K562 (cell line): ENCODE results near the gene FAM83B.

Experiments
- CREB1 ChIP-seq, 2 experiments: sonication (generic) in 1 of 2; formaldehyde crosslinking in 1 of 2; IDR thresholded peaks; 2 replicates each; pipeline versions ENCODE4 v1.6.1 to v1.8.0; 2012 to 2022; ENCODE audit warnings: inconsistent platforms in 1 of 2, mild to moderate bottlenecking in 1 of 2, missing genetic modification reagents in 1 of 2, moderate library complexity in 1 of 2
- EP300 ChIP-seq: IDR thresholded peaks from 2 replicates; pipeline ENCODE4 v1.6.1; 2012; ENCODE audit warnings: low read length, improper control_type of control experiment
- ETS1 ChIP-seq: conservative IDR thresholded peaks from 2 replicates; pipeline ENCODE4 v1.6.1; 2011; ENCODE audit warnings: low read depth, mild to moderate bottlenecking, low read length; ENCODE audit not compliant: control insufficient read depth
- KDM1A ChIP-seq, 2 experiments: fragments of 450-650 bp; IDR thresholded peaks; 2 replicates each; pipeline ENCODE4 v1.6.1; 2016; ENCODE audit warnings: mild to moderate bottlenecking in 2 of 2
- MAFK ChIP-seq: IDR thresholded peaks from 2 replicates; pipeline ENCODE4 v1.6.1; 2011; ENCODE audit warnings: low read length, improper control_type of control experiment
- ZNF277 ChIP-seq: fragments of 250-450 bp; sonication (Bioruptor Pico); IDR thresholded peaks from 2 replicates; pipeline ENCODE4 v1.8.0; 2022; ENCODE audit warnings: inconsistent platforms, mild to moderate bottlenecking, moderate library complexity, borderline replicate concordance

GRCh38 chr6:54830216-54830615, 16.4 kb upstream of the FAM83B start:
- TF ChIP-seq MAFK = no peak
- TF ChIP-seq CREB1 (IDR thresholded peaks at IDR 0.05) = no peak
- TF ChIP-seq CREB1 (CRISPR knock-in tag; IDR thresholded peaks at IDR 0.05) = no peak
- no peak for TF ChIP-seq EP300
- no peak for TF ChIP-seq ETS1
- TF ChIP-seq KDM1A (IDR thresholded peaks at IDR 0.05) = no peak
- no peak for TF ChIP-seq ZNF277 (CRISPR knock-in tag)
